ENCODE data around the gene SLC5A4.
A peak's percentile ranks its signal among the peaks of the same experiment; 100 is the strongest.
"Not testable (repeated sequence)": the region's sequence is repeated elsewhere in the genome, so short reads cannot be mapped to it uniquely, and the experiment has no call there.

SLC5A4 gene

DNA sequence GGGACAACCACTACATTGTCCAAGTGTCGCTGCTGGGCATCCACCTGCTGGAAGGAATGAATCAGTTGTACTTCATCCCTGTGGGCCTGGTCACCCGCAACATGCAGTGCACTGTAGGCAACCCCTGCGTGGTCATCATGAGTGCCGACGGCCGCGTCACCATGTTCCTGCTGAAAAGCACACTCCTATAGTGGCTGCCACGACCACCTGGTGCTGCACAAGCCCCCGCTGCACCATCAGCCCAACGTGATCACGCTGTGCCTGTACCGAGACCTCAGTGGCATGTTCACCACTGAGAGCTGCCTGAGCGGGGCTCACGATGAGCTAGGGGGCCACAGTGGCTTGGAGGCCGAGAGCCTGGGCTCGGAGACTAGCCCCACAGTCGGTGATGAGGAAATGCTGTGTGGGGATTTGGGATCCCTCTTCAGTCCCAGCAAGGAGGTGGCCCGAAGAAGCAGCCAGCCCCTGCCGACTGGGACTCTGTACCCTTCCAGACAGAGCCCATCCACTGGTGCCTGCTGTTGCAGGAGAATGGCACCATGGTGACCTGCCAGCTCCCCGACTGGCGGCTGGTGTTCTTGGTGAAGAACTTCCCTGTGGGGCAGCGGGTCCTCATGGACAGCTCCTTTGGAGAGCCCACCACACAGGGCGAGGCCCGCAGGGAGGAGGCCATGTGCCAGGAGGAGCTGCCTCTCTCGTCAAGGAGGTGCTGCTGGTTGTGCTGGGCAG is 15.7 kb upstream of the SLC5A4 start:
- Histone ChIP-seq H3K4me2 (ENCODE audit: low read length) (no peak overlapping the region), H3K27ac (no peak overlapping the region), H3K4me1 (no peaks in the 10 kb centered on the region), H3K79me2 (no peaks in the 10 kb centered on the region), H3K9ac (no peak overlapping the region), H3K4me3 (ENCODE audit: low read depth, low read length) (no peak overlapping the region), H3K27me3 (ENCODE audit: control insufficient read depth, insufficient read depth, low read length) (no peaks in the 10 kb centered on the region), H3K9me3 (ENCODE audit: control insufficient read depth, low read length) (no peaks in the 10 kb centered on the region), H2AFZ (no peak overlapping the region), H3K36me3 (ENCODE audit: control insufficient read depth, insufficient read depth, low read length) (no peaks in the 10 kb centered on the region)
- TF ChIP-seq, protein P1, sequence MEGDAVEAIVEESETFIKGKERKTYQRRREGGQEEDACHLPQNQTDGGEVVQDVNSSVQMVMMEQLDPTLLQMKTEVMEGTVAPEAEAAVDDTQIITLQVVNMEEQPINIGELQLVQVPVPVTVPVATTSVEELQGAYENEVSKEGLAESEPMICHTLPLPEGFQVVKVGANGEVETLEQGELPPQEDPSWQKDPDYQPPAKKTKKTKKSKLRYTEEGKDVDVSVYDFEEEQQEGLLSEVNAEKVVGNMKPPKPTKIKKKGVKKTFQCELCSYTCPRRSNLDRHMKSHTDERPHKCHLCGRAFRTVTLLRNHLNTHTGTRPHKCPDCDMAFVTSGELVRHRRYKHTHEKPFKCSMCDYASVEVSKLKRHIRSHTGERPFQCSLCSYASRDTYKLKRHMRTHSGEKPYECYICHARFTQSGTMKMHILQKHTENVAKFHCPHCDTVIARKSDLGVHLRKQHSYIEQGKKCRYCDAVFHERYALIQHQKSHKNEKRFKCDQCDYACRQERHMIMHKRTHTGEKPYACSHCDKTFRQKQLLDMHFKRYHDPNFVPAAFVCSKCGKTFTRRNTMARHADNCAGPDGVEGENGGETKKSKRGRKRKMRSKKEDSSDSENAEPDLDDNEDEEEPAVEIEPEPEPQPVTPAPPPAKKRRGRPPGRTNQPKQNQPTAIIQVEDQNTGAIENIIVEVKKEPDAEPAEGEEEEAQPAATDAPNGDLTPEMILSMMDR (IDR thresholded peaks at IDR 0.05), result no peak

DNA sequence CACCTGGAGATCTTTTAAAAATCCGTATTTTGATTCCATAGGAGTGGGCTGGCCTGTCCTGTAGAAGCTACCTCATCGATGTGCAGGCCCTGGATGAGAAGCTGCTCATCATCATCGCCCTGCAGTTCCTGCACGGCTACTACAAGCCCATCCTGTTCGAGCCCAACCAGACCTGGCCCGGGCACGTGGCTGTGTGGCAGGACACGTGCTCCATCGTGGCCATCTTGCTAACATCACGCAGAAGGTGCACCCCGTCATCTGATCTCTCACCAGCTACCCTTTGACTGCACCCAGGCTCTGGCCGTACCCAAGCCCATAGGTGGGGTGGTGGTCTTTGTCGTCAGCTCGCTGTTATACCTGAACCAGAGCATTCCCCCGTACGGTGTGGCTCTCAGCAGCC is 14.2 kb upstream of the SLC5A4 start:
- H3K4me2 ChIP-seq (ENCODE audit: low read length), result no peak overlapping the region

DNA sequence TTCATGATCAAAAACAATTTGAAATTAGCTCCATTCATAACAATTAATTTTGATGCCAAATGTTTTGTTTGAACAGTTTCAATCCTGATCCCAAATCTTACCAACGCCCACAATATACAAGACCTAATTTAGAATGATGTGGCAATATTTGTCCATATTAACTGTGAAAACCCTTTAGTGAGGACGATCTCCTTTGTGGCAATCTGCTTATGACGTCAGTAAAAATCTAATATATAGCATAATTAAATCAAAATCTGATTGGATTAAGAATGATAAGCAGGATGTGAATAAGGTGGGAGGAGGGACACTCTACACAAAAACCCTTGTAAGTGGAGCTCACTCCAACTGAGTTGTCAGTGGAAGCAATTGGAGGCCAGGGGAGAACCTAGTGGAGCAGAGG is 11.9 kb upstream of the SLC5A4 start:
- Histone ChIP-seq H3K27me3 (ENCODE audit: control insufficient read depth, insufficient read depth, low read length) (no peaks in the 10 kb centered on the region), H3K4me1 (no peaks in the 10 kb centered on the region), H3K9me3 (ENCODE audit: control insufficient read depth, low read length) (no peaks in the 10 kb centered on the region), H3K36me3 (ENCODE audit: control insufficient read depth, insufficient read depth, low read length) (no peaks in the 10 kb centered on the region), H3K9ac (no peak overlapping the region), H3K4me3 (ENCODE audit: low read depth, low read length) (no peak overlapping the region), H2AFZ (no peak overlapping the region), H3K4me2 (ENCODE audit: low read length) (no peak overlapping the region), H3K27ac (no peak overlapping the region), H3K79me2 (no peaks in the 10 kb centered on the region)
- TF ChIP-seq, protein P1 (IDR thresholded peaks at IDR 0.05), result no peak

More for the DNA sequence above, 14.2 kb upstream of the SLC5A4 start:
- Histone ChIP-seq H3K79me2 (no peaks in the 10 kb centered on the region), H3K9ac (no peak overlapping the region), H3K27me3 (ENCODE audit: control insufficient read depth, insufficient read depth, low read length) (no peaks in the 10 kb centered on the region), H2AFZ (no peak overlapping the region), H3K4me1 (no peaks in the 10 kb centered on the region), H3K9me3 (ENCODE audit: control insufficient read depth, low read length) (no peaks in the 10 kb centered on the region), H3K4me3 (ENCODE audit: low read depth, low read length) (no peak overlapping the region), H3K27ac (no peak overlapping the region), H3K36me3 (ENCODE audit: control insufficient read depth, insufficient read depth, low read length) (no peaks in the 10 kb centered on the region)
- TF ChIP-seq, protein P1 (IDR thresholded peaks at IDR 0.05), result no peak

DNA sequence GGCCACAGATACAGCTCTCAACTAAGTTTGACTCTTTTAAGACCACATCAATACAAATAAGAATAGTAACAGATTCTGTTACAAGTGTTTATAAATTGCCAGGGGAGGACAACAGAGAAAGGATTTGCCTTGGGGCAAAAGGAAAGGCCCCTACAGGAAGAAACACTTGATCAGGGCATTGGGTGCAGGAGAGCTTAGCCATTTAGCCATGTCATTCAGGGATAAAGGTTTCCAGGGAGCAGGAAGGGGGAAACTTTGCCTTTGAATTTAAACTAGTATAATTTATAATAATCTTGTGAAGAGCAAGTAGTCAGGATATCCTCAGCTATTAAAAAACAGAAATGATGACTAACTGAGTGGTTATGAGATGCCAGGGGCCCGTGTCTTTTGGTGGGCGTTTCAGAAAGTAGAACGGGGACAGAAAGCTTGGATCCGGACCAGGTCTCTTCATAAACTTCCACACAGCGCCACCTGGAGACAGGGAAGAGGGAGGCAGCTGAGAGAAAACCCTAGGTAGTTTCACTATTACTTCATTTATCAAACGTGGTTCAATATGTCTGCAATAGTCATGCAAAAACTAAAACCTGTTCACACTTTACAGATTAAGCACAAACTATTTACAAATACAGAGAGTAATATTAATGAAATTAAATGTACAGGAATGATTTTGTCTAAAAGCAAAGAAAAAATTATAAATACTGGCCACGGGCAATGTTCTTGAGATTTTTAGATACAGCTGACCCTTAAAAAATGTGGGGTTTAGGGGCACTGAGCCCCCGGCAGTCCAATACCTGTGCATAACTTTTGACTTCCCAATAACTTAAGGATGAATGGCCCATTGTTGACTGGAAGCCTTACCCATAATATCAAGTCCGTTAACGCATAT is 11.0 kb upstream of the SLC5A4 start:
- Histone ChIP-seq H3K4me3 (ENCODE audit: low read depth, low read length) (no peak overlapping the region), H3K4me2 (ENCODE audit: low read length) (peak overlapping the region; percentile 39), H3K9me3 (ENCODE audit: control insufficient read depth, low read length) (no peaks in the 10 kb centered on the region), H2AFZ (no peak overlapping the region), H3K36me3 (ENCODE audit: control insufficient read depth, insufficient read depth, low read length) (no peaks in the 10 kb centered on the region), H3K27me3 (ENCODE audit: control insufficient read depth, insufficient read depth, low read length) (no peaks in the 10 kb centered on the region), H3K4me1 (no peaks in the 10 kb centered on the region), H3K9ac (no peak overlapping the region), H3K27ac (no peak overlapping the region), H3K79me2 (no peaks in the 10 kb centered on the region)
- TF ChIP-seq, protein P1 (IDR thresholded peaks at IDR 0.05), result peak; percentile 60

DNA sequence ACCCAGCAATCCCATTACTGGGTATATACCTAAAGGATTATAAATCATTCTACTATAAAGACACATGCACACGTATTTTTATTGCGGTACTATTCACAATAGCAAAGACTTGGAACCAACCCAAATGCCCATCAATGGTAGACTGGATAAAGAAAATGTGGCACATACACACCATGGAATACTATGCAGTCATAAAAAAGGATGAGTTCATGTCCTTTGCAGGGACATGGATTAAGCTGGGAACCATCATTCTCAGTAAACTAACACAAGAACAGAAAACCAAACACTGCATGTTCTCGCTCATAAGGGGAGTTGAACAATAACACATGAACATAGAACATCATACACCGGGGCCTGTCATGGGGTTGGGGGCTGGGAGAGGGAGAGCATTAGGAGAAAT is 8.5 kb upstream of the SLC5A4 start:
- H3K36me3 ChIP-seq (ENCODE audit: control insufficient read depth, insufficient read depth, low read length); H3K27ac ChIP-seq; H3K9me3 ChIP-seq (ENCODE audit: control insufficient read depth, low read length); H3K27me3 ChIP-seq (ENCODE audit: control insufficient read depth, insufficient read depth, low read length); H3K4me1 ChIP-seq; H3K9ac ChIP-seq; H3K79me2 ChIP-seq; H3K4me2 ChIP-seq (ENCODE audit: low read length); H2AFZ ChIP-seq; H3K4me3 ChIP-seq (ENCODE audit: low read depth, low read length): not testable (repeated sequence)

Data from parathyroid adenoma (tissue), 2 donors.